GM12872 (cell line): ENCODE measurements around the gene SLC10A3.

Experiments
- CTCF ChIP-seq: IDR thresholded peaks from 3 replicates; pipeline ENCODE4 v1.5.1; 2011; ENCODE audit warnings: low read depth, mild to moderate bottlenecking, low read length, moderate library complexity; ENCODE audit not compliant: insufficient read depth

SLC10A3 gene

GRCh38 chrX:154490414-154491083 lies at the start of gene SLC10A3:
Gene SLC10A3, minus strand, starts transcription at chrX:154490629. Its CDS starts 1,689 bp downstream, at chrX:154488940.
- no peak for TF ChIP-seq CTCF

GRCh38 chrX:154539077-154539476 lies 48.6 kb upstream of the SLC10A3 start:
- no peak for TF ChIP-seq CTCF

GRCh38 chrX:154535892-154536291 lies 45.5 kb upstream of the SLC10A3 start:
- no peak for TF ChIP-seq CTCF

- TF ChIP-seq CTCF = peak; percentile 90
Observed at GRCh38 chrX:154534526-154535322, 44.3 kb upstream of the SLC10A3 start.

- TF ChIP-seq CTCF = no peak
Observed at GRCh38 chrX:154532690-154533089, 42.3 kb upstream of the SLC10A3 start.

- TF ChIP-seq CTCF = no peak
Observed at GRCh38 chrX:154531626-154532025, 41.2 kb upstream of the SLC10A3 start.

GRCh38 chrX:154530286-154530685 lies 39.9 kb upstream of the SLC10A3 start:
- no peak for TF ChIP-seq CTCF
